TTC549 (cell line): ENCODE measurements around the gene BMPR1B.

Source experiments
- FAIRE-seq: peaks from 2 replicates; lab custom pipeline; 2012; peaks lifted over from hg19 to GRCh38; lab: Jason Lieb, UNC

BMPR1B gene

DNA sequence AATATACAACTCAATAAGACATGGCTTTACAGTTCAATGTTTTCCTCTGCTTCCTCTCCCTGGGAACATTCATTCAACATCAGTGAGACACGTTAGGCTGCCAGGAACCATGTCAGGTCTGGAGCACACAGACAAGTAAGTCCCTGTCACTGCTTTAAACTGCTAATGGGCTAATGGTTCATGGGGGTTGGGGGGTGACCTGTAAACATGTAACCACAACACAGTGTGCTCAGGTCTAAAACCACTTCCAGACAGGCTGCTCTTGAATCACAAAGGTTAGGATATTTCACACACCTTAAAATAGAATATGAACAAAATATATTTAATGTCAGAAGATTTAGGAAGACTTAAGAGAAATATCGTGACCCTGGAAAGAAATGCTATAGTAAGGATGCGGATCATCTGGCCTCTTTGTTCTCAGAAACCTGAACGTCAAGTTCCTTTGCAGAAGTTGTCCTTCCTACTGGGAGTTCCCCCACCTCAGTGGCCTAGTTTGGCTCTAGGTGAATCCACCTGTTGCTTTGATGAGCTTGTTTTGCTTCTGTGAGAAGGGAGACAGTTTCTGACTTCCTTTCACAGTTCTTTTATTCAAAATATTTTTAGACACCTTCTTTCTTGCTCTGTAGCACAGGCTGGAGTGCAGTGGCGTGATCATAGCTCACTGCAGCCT is 431.1 kb downstream of the BMPR1B start:
- no peak for FAIRE-seq

DNA sequence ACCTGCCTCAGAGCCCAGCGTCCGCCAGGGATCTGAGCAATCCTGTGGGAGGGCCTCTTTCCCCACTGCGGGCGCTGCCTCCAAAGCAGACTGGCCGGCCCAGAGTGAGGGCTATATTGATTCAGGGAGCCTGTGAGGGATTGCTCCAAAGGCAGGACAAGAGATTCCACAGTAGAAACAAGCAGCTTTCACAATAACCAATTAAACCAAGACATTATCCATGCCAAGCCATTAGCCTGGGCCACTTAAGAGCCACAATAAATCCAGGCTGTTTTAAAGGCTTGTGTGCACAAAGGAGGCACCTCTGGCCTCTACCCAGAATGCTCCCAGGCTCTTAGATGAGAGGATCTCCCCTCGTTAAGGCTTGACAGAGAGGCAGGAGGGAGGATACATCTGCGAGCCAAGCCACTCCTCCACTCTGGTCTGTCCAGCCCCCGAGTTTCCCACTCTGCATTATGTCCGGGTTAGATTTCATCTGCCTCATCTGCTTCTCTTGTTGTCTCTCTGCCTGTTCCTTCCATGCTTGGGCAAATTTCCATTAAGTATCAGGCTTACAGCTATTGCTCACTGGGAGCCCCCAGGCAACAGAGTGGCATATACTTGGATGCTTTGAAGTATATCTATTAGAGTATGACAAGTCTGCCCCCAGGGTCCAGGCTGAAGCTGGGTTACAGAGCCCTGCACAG is 433.1 kb downstream of the BMPR1B start:
- FAIRE-seq, result no peak

DNA sequence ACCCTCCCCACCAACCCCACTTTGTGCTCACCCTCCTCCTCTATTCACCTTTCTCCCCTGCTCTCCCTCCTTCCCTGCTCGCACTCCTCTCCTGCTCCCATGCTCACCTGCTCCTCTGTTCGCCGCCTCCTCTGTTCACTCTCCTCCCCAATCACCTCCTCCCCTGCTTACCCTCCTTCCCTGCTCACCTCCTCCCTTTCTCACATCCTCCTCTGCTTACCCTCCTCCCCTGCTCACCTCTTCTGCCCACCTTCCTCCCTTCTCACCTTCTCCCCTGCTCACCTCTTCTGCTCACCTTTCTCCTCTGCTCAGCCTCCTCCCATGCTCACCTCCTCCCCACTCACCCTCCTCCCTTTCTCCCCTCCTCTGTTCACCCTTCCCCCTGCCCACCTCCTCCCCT is 433.8 kb downstream of the BMPR1B start:
- FAIRE-seq, result no peak

DNA sequence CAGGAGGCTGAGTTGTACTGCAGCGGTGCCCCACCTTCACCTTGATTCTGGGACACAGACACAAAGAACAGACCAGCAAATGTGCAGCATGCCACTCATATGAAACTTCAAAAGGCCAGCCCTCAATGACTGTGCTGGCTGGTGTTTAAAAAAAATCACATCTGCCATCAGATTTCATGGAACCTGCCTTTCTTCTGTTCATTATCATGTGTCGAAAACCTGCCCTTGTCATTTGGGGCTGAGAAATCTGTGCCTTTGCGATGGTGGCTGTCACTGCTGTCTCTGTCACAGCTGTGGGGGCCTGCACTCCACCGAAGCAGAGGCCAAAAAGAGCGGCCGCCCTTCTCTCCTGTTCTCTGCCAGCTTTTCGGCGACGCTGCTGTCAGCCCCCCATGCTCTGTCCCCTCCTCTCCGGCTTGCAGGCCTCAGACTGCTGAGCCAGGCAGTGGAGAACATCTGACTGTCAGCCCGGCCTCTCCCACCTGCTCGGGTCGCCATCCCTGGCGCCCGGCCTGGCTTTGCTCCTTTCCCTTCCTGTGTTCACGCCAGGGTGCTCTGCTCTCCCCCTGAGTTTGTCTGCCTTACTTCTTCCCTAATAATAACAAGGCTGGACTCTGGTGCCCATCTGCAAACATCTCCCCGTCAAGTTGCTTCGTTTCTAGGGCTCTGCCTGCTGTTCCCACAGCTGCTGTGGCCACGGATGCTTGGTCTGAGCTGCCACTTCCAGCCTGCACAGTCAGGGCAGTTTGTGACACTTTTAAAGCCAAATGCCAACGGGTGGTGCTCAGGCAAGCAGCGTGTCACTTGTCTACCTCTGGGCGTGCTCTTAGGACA is 435.9 kb downstream of the BMPR1B start:
- no peak for FAIRE-seq

DNA sequence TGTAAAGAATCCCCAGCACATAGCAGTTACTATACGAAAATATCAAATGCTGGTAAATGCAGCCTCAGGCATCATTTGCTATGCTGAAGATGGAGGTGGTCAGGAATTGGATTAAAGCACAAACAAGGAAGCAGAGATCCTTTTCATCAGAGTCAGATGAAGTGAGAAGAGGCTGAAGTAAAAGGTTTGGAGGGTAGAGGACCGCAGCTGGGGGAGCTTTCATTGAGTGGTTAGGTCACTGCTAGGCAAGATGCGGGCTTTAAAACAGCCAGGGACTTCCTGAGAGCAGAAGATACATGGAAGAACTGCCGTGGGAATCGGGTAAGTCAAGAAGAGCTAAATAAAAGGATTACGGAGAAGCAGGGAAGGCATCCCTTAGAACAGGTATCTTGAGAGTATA is 439.6 kb downstream of the BMPR1B start:
- FAIRE-seq, result no peak

DNA sequence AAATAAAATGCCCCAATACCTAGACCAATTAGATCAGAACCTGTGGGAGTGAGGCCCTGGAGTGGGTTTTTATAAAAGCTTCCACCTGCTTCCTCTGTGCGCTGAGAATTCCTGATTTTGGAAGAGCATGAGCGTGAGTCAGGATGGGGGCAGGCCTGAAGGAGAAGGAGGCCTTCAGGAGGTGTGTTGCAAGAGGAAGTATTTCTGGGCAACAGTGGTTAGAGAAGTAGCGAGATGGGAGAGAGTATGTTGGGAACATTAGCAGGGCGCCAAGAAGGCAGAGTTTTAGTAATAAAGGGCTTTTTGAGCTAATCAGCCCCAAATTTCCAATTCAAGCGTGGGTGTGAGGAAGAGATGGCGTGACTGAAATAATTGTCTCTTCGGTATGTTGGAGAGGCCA is 441.2 kb downstream of the BMPR1B start:
- no peak for FAIRE-seq

DNA sequence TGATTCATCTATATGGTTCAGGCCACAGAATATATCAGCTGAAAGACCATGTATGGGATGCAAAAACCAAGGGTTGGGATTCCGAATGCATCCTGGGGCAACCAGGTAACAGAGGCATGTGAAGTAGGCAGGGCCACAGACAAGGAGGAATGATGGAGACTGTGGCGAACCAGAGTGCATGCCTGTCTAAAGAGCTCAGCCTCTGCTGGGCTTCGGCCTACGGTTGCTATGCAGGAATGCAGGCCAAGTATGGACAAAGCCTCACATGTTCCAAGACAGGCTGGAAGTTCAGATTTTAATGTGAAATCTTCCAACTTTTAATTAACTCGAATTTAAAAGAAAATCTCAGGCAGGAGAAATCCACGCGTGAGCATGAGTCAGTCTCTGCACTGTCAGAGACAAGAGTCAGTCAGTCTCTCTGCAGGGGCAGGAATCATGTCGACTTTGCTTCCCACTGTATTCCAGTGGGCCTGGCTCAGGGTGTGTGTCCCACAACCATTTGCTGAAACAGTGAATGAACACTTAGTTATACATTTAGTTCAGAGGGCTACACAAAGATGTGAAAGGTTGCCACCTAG is 446.6 kb downstream of the BMPR1B start:
- FAIRE-seq, result no peak

DNA sequence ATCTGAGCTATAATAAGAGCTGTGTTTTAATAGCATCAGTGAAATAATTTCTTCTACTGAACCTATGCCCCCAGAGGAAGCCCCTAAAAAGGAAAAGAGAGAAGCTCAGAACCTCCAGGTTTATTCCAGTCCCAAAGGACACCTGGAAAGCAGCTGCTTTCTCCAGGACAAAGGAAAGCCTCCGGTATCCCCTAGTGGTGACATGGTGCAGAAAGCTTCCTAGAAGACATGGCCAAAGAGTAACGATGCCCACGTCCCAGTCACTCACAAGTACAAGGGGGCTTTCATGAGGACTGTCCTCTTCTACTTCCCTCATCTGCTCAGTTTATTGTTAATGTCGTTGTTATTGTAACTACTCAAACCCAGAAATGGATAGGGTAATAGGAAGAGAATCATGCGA is 447.1 kb downstream of the BMPR1B start:
- FAIRE-seq, result no peak
